ENCODE results near the gene PSKH1. TPM values are rescaled to one million over a fixed set of nuclear protein-coding genes. Genes with fewer than 3 reads are reported as not detected.
A peak's percentile ranks its signal among the peaks of the same experiment; 100 is the strongest.
"Not testable (repeated sequence)": the region's sequence is repeated elsewhere in the genome, so short reads cannot be mapped to it uniquely, and the experiment has no call there.

Gene PSKH1
- total RNA-seq, 1 experiment from 2014 or later, result 2.3 TPM

DNA sequence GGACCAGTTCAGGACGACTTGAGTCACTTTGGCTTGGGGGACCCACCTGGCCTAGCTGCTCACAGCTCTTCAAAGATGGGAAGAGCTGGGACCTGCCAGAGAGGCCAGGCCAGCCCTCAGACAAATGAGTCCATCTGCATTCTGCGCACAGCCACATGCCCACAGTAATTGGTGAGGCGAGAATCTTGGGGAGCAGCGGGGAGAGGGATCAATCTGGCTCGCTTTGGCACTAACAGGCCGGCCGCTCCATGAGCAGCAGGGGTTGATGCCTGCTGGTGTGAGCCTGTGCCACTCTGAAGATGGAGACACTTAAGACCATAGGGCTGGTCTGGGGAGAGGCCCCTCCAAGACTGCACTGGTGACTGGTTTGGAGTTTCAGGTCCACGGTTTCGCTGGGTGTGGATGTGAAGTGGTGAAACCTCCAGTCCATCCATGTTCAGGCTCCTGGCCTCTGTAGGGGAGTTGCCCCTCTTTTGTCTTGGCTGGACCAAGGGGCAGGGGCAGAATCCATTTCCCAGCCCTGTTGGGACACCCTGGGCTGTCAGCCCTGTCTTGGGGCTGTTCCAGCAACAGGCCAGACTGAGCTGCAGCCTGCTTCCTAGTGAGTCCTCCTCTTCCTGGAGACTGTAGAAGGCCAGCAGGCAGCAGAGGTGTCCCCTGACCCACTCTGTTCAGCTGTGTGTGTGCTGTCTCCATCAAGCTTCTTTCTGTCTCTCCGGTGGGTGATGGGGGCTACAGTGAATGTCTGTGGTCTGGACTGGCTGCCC, 31.3 kb downstream of the PSKH1 start:
- no peak for DNase-seq (ENCODE audit: low read depth)

DNA sequence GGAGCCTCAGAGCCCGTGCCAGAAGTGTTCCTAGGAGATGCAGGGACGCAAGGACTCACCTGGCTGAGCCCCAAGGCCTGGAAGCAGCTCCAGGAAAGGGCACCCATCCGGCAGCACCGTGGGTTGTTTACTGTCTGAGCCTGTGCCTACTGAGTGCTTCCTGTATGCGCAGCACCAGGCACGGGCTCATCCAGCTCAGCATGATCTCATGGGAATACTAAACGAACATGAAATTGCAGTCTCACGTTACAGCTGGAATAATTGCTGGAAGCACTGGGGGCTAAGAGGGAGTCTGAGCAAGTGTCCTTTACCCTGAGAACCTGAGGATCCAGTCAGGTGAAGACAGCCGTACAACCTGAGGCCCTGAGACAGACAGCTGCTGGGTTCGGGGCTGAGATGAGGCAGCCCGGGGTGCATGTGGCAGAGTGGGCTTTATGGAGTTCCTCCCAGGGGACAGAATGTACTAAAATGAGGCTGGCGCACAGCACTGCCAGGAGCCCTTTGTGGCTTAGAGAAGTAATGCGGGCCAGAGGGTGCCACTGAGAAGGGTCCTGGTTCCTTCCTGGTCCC, 33.2 kb downstream of the PSKH1 start:
- DNase-seq (ENCODE audit: low read depth), result peak; percentile 50

DNA sequence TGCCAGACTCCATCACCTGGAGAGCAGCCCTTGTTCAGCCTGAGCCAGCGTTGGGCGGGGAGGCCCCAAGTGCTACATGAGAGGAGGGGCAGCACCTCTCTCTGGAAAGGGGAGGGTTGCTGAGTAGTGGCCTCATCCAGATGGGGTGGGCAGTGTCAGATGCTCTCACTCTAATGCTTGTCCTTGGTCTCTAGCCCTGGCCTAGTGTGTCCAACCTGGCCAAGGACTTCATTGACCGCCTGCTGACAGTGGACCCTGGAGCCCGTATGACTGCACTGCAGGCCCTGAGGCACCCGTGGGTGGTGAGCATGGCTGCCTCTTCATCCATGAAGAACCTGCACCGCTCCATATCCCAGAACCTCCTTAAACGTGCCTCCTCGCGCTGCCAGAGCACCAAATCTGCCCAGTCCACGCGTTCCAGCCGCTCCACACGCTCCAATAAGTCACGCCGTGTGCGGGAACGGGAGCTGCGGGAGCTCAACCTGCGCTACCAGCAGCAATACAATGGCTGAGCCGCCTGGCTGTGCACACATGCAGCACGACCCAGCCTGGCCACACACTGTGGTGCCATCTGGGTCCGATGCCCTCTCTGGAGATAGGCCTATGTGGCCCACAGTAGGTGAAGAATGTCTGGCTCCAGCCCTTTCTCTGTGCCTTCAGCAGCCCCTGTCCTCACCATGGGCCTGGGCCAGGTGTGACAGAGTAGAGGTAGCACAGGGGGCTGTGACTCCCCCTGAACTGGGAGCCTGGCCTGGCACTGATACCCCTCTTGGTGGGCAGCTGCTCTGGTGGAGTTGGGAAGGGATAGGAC, 34.3 kb downstream of the PSKH1 start:
- no peak for DNase-seq (ENCODE audit: low read depth)

DNA sequence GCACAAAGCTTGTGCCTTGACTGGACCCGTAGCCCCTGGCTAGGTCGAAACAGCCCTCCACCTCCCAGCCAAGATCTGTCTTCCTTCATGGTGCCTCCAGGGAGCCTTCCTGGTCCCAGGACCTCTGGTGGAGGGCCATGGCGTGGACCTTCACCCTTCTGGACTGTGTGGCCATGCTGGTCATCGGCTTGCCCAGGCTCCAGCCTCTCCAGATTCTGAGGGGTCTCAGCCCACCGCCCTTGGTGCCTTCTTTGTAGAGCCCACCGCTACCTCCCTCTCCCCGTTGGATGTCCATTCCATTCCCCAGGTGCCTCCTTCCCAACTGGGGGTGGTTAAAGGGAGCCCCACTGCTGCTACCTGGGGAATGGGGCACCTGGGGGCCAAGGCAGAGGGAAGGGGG, 35.1 kb downstream of the PSKH1 start:
- no peak for DNase-seq (ENCODE audit: low read depth)

DNA sequence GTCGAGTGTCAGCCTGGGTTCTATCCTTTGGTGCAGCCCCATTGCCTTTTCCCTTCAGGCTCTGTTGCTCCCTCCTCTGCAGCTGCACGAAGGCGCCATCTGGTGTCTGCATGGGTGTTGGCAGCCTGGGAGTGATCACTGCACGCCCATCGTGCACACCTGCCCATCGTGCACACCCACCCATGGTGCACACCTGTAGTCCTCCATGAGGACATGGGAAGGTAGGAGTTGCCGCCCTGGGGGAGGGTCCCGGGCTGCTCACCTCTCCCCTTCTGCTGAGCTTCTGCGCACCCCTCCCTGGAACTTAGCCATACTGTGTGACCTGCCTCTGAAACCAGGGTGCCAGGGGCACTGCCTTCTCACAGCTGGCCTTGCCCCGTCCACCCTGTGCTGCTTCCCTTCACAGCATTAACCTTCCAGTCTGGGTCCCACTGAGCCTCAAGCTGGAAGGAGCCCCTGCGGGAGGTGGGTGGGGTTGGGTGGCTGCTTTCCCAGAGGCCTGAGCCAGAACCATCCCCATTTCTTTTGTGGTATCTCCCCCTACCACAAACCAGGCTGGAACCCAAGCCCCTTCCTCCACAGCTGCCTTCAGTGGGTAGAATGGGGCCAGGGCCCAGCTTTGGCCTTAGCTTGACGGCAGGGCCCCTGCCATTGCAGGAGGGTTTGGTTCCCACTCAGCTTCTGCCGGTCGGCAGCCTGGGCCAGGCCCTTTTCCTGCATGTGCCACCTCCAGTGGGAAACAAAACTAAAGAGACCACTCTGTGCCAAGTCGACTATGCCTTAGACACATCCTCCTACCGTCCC, 35.7 kb downstream of the PSKH1 start:
- peak; percentile 69 for DNase-seq (ENCODE audit: low read depth)

DNA sequence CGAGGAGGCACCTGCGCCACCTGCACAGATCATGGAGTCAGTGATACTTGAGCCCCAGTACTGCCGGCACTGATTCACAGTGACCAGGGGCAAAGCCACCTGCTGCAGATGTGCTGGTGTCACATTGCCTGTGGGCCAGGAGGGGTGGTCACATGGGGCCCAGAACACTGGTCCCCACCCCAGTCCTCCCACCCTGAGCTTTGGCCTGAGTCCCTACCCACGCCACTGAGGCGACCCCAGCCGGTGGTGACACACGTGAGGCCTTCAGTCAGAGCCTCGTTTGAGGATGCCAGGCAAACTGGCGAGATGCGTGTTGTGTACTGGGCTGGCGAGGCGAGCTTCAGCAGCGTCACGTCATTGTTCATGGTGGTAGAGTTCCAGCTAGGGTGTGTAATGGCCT, 37.1 kb downstream of the PSKH1 start:
- DNase-seq (ENCODE audit: low read depth), result no peak

DNA sequence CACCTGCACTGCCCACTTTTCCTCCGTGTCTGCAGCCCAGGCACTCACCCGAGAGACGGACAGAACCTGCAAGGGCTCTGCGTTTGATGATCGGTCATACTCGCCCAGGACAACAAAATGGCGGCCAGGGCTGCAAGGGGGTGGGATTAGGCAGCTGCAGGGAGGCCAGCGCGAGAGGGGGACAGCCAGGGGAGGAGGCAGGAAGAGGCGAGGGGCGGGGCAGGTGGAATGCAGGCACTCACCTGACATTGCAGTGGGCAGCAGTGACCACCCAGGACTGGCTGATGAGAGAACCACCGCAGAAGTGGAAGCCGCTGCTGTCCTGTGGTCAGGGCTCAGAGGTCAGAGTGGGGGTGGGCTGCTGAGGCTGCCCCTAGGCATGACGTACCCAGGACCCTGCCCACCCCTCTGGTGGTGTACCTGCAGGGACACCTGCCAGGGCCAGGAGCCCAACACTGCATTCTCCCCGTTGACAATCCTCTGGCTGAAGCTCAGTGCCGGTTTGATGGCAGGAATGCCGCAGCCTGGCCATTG, 37.7 kb downstream of the PSKH1 start:
- DNase-seq (ENCODE audit: low read depth), result no peak

DNA sequence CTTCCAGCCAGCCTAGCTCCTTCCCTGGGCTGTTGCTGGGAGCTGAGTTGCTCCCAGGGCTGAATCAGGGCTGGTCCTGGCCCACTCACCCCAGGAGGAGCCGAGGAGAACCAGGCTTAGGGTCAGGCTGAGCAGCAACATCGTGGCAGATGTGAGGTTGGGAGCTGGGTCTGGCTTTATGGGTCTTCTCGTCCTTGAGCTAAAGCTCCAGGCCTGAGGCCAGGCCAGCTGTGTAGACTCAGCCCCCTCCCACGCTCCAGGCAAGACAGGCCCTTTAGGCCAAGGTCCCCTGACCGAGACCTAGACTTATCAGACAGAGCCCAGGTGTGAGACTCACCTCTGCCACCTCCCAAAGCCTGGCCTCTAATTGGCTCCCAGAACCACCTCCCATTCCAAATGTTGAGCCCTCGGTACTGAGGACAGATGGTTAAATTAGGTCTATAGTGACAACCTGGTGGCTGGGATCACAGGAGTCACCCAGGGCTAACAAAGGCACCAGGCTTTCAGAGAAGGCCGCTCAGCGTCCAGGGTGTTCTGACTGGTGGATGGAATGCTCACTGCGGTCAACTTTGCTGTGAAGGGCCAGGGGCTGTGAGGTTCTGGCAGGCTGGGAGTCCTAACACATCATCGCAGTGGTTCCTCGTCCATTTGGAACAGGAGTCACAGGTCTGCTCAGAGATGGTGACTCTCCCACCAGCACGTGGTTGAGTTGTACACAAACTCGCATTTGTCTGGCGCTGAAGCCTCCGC, 38.8 kb downstream of the PSKH1 start, which contains the start of gene CTRL:
TSS of gene CTRL (minus strand) at position 151 of the 750 bp plus-strand sequence. CDS start at position 141, 10 bp downstream.
- DNase-seq (ENCODE audit: low read depth), result no peak

DNA sequence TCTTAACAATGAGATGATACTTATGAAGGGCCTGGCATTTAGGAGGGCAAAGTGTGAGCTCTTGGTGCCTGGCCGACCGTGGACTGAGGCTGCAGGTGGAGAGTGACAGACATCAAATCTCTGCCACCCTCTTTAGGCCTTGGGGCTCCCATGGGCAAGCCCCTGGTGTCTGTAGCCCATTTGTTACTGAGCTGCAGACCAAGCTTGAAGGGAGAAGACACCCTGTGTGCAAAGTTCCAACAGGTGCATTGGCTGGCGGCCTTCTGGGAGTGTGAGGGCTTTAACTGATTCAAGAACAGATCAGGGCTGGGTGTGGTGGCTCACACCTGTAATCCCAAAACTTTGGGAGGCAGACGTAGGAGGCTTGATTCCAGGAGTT, 39.4 kb downstream of the PSKH1 start:
- DNase-seq (ENCODE audit: low read depth), result no peak

DNA sequence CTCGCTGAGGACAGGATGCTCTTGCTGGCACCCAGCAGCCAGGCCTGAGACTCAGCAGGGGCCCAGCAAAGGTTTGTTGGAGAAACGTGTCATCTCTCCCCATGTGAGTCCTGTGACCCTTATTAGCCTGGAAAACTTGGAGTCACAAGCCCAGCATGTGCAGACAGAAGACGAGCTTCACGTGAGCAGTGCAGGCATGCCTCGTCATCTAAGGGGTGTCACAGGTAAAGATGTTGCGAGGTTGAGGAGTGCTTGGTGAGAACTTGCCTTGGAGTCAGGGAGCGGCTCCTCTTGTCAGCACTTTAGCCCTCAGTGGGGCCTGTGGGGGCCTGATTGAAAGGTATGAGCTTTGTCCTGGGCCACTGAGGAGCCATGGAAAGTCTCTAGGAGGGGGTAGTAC, 40.8 kb downstream of the PSKH1 start:
- no peak for DNase-seq (ENCODE audit: low read depth)

DNA sequence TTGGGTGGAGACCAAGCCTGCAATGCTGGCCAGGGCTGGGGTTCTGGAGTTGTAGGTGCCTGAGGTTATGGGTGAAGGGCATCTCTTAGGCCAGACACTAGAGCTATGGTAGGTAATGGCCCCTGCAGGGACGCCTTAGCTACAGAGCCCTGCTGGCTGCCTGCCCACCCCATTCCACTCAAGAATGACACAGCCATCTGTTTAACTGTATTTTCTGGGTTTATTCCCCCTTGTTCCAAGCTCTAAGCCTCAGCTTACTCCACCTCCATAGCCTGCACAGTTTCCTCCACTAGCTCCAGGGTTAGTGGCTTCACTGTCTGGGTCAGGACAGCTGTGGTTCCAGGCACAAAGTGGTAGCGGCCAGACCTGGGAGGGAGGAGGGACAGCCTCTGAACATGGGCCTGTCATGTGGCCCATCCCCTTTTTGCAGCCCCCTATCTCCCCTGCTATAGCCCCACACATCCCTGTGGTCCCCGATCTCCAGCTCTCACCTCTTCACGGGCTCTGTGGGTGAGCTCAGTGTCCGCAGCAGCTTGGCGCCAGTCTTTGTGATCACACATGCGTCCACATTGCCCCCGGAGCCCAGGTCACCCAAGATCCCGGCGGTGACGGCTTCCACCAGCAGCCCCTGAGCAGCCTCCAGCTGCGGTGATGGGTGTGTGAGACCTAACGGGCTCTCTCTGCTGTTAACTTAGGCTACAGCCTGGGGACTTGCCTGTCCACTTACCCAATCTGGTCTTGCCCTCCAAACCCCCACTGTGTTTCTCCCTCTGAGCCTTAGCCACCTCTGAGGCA, 41.4 kb downstream of the PSKH1 start:
- DNase-seq (ENCODE audit: low read depth), result no peak

DNA sequence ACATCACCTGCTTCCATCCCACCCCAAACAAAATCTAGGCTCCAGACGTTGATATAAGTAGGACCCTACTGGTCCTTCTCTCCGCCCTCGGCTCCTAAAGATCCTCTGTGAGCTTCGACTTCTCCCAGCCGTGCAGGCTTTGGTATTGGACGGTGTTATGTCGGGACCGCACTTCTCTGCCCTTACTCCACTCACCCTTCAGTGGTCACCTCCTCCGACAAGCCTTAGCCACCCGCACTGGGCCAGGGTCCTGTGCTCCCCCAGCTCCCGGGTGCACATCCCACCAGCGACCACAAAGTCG, 42.0 kb downstream of the PSKH1 start:
- no peak for DNase-seq (ENCODE audit: low read depth)

DNA sequence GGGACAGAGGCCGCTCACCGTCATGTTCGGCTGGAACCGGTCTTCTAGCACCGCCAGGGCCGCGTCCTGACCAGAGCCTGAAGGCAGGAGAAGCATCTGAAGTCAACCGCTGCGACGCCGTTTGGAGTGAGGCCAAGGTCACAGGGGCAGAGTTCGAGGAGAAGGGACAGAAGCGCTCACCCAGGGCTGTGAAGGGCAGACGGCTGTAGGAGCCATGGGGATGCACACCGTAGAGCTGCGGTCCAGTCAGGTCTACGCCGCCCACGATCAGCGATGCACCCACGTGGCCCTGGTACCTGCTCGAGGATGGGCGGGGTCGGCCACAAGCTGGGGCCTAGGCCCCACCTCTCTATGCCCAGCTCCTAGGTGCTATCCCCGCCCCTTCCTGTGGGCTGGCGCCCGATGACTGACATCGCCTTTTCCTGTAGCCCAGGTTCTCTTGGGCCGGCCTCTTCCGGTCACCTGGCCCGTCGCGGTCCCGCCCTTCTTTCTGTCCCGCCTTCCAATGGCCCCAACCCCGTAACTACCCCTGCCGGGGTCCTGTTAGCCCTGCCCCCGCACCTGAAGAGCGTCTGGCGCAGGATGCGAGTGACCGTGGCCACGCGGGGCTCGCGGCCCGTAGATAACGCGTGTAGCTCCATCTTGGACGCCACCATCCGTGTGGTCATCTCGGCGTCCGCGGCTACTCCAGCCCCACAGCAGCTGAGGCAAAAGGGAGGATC, 42.5 kb downstream of the PSKH1 start:
- peak; percentile 95 for DNase-seq (ENCODE audit: low read depth)

DNA sequence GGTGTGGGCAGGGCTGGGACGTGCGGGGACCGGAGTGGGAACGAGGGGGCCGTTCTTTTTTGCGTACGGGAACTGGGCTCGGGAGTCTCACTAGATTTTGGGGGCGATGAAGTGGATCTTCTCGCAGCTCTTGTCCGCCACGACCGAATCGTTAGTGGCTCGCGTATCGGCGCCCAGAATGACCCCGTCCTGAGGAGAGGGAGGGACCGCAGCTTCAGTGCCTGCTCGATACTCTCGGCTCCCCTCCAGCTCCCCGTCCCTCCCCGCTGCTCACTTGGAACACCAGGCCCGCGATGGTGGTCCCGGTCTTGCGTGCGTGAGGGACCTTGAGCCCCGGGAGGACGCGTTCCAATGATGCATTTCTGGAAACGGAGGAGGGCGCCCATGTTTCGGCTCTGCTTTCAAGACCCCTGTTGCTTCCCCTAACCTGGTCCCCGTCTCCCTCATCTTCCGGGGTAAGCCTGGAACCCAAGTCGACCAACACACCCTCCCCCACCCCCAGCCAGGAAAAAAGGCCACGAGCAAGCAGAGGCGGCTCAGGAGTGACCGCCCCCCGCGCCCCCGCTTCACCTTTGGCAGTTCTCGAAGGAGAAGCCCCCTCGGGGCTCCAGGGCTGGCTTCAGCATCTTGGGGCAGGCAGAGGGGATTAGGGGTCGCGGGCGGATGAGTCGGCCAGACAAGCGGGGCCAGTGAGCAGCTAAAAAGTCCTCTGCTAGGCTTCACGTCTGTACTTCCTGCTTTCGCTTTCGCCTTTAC, 43.2 kb downstream of the PSKH1 start, which contains the start of gene PSMB10:
TSS of gene PSMB10 (minus strand) at position 727 of the 756 bp plus-strand sequence. CDS start at position 626, 101 bp downstream.
- DNase-seq (ENCODE audit: low read depth), result peak; percentile 74

DNA sequence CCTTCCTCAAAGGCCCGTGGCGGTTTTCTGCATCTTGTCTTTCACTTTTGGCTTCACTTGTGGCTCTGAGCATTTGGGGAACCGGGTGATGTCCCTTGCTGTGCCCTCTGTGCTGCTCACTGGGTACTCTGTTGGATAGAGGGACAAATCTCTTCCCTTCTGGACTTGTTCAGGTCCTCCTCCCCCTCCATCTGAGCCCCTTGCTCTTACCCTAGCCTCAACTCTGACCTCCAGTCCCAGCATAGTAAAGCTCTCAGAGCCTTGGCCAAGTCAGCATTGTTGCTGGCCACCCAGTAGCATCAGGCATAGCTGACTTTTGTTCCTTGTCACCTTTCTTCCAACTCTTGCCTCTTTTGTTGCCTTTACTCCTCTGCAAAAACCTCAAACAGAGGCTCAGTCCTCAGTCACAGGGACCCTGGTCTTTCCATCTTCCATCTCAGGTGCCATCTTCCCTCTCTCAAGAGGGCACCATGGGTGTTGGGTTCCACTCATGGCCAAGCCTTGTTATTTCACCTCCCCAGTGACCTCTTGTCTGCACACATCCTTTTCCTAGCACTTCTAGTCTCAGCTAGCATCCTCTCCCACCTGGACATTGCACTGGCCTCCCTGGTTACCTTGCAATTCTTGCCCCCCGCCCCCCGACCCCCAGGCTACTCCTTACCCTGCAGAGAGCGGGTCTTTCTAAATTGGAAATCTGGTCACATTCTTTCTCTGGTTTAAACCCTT, 44.0 kb downstream of the PSKH1 start:
- DNase-seq (ENCODE audit: low read depth), result no peak

DNA sequence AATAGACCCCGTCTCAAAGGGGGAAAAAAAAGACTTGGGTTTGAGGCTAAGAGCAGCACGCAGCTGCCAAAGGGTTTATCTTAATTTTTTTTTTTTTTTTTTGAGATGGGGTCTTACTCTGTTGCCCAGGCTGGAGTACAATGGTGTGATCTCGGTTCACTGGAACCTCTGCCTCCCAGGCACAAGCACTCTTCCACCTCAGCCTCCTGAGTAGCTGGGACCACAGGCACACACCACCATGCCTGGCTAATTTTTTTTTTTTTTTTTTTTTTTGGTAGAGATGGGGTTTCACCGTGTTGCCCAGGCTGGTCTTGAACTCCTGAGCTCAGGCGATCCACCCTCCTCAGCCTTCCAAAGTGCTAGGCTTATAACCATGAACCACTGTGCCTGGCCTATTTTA, 44.7 kb downstream of the PSKH1 start:
- not testable (repeated sequence) for DNase-seq (ENCODE audit: low read depth)

DNA sequence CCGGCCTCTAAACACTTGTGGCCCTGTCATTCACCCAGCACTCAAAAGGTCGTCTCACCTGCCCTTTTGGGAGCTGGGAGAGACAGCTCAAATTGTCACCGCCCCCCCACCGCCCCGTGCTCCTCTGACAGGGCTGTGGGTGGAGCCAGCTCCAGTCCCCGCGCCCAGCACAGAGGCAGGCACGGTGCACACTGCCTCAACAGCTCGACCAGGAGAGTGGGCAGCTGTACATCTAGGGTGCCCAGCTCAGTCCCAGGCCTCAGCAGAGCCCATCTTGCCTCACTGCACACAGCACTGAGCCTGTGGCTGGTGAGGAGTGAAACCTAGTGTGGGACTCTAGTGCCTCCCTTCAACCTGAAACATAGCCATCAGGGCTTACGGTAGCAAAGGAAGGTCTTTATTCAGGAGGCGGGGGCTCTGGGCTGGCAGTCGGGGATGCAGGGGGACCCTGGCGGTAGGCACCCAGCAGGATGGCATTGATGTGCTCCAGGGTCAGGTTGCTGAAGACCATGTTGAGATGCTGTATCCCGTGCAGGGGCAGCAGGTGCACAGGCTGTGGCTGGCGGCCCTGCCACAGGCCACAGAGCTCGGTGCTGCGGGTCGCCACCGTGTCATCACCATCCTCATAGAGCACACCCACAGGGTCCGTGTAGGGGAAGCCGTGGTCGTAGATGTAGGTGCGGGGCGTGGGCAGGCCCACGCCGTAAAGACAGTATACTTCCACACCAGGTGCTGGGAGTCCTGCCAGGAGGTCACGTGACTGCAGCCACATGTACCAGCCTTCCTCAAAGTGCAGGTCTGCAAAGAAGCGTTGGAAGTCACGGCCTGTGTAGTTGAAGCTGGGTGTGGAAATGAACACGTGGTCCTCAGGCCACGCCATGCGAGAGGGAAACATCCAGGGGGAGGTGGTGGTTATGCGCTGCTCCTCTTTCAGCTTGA, 46.7 kb downstream of the PSKH1 start:
- DNase-seq (ENCODE audit: low read depth), result no peak
